HEK293 (cell line): ENCODE data around the gene MAP3K9.

Experiments used
- GFI1B ChIP-seq: fragments of 450-650 bp; formaldehyde crosslinking; IDR thresholded peaks from 2 replicates; pipeline ENCODE4 v1.5.1; 2016; ENCODE audit warnings: missing biosample characterization, missing genetic modification characterization
- HOXA7 ChIP-seq: sonication (generic); formaldehyde crosslinking; IDR thresholded peaks from 2 replicates; pipeline ENCODE4 v1.8.1; 2022; ENCODE audit warnings: missing genetic modification reagents, borderline replicate concordance
- SETDB1 ChIP-seq: IDR thresholded peaks from one replicate; pipeline ENCODE4 v1.6.1; 2017; ENCODE audit warnings: mild to moderate bottlenecking, low read length, moderate library complexity, mixed read lengths; ENCODE audit not compliant: insufficient read length
- WT1 ChIP-seq: fragments of 450-650 bp; formaldehyde crosslinking; IDR thresholded peaks from 2 replicates; pipeline ENCODE4 v1.5.1; 2016; ENCODE audit warnings: missing biosample characterization, missing genetic modification characterization
- YY2 ChIP-seq: fragments of 450-650 bp; formaldehyde crosslinking; IDR thresholded peaks from 2 replicates; pipeline ENCODE4 v1.5.1; 2016; ENCODE audit warnings: missing biosample characterization, missing genetic modification characterization
- ZBTB17 ChIP-seq: fragments of 450-650 bp; formaldehyde crosslinking; IDR thresholded peaks from 2 replicates; pipeline ENCODE4 v1.5.1; 2016; ENCODE audit warnings: missing biosample characterization, missing genetic modification characterization
- ZIC2 ChIP-seq: fragments of 450-650 bp; formaldehyde crosslinking; IDR thresholded peaks from 2 replicates; pipeline ENCODE4 v1.5.1; 2016; ENCODE audit warnings: missing biosample characterization, missing genetic modification characterization
- ZNF121 ChIP-seq: fragments of 450-650 bp; formaldehyde crosslinking; IDR thresholded peaks from 2 replicates; pipeline ENCODE4 v1.5.1; 2016; ENCODE audit warnings: missing biosample characterization, missing genetic modification characterization
- ZNF132 ChIP-seq: fragments of 450-650 bp; formaldehyde crosslinking; IDR thresholded peaks from 2 replicates; pipeline ENCODE4 v1.5.1; 2017; ENCODE audit warnings: missing biosample characterization, missing genetic modification characterization, borderline replicate concordance
- ZNF138 ChIP-seq: fragments of 450-650 bp; formaldehyde crosslinking; IDR thresholded peaks from 2 replicates; pipeline ENCODE4 v1.5.1; 2016; ENCODE audit warnings: missing biosample characterization, missing genetic modification characterization, borderline replicate concordance
- ZNF140 ChIP-seq: fragments of 450-650 bp; formaldehyde crosslinking; IDR thresholded peaks from 2 replicates; pipeline ENCODE4 v1.5.1; 2016; ENCODE audit warnings: missing biosample characterization, missing genetic modification characterization
- ZNF19 ChIP-seq: fragments of 450-650 bp; formaldehyde crosslinking; IDR thresholded peaks from 2 replicates; pipeline ENCODE4; 2016; ENCODE audit warnings: missing biosample characterization, missing genetic modification characterization, low read depth
- ZNF2 ChIP-seq: fragments of 450-650 bp; formaldehyde crosslinking; IDR thresholded peaks from 2 replicates; pipeline ENCODE4 v1.5.1; 2016; ENCODE audit warnings: missing biosample characterization, missing genetic modification characterization
- ZNF202 ChIP-seq: fragments of 450-650 bp; formaldehyde crosslinking; IDR thresholded peaks from 2 replicates; pipeline ENCODE4 v1.5.1; 2016; ENCODE audit warnings: missing biosample characterization, missing genetic modification characterization, borderline replicate concordance
- ZNF221 ChIP-seq: fragments of 450-650 bp; formaldehyde crosslinking; IDR thresholded peaks from 2 replicates; pipeline ENCODE4 v1.5.1; 2017; ENCODE audit warnings: missing biosample characterization, missing genetic modification characterization, borderline replicate concordance
- ZNF274 ChIP-seq, 2 experiments: fragments of 200-500 bp in 1 of 2; fragments of 450-650 bp in 1 of 2; sonication (Bioruptor generic) in 1 of 2; formaldehyde crosslinking in 1 of 2; IDR thresholded peaks; 2 replicates each; pipeline versions ENCODE4 v1.5.1 to v1.6.1; 2014 to 2016; ENCODE audit warnings: borderline replicate concordance in 1 of 2, inconsistent platforms in 1 of 2, low read length in 1 of 2, missing biosample characterization in 1 of 2, missing genetic modification characterization in 1 of 2
- ZNF341 ChIP-seq: fragments of 450-650 bp; formaldehyde crosslinking; IDR thresholded peaks from 2 replicates; pipeline ENCODE4; 2016; ENCODE audit warnings: low read depth, missing biosample characterization, missing genetic modification characterization
- ZNF404 ChIP-seq: fragments of 450-650 bp; formaldehyde crosslinking; IDR thresholded peaks from 2 replicates; pipeline ENCODE4 v1.5.1; 2017; ENCODE audit warnings: missing biosample characterization, missing genetic modification characterization
- ZNF423 ChIP-seq: fragments of 450-650 bp; formaldehyde crosslinking; IDR thresholded peaks from 2 replicates; pipeline ENCODE4 v1.5.1; 2016; ENCODE audit warnings: missing biosample characterization, missing genetic modification characterization
- ZNF426 ChIP-seq: fragments of 450-650 bp; formaldehyde crosslinking; IDR thresholded peaks from 2 replicates; pipeline ENCODE4 v1.5.1; 2017; ENCODE audit warnings: missing biosample characterization, missing genetic modification characterization, mild to moderate bottlenecking, inconsistent platforms, moderate library complexity
- ZNF433 ChIP-seq: fragments of 450-650 bp; formaldehyde crosslinking; IDR thresholded peaks from 2 replicates; pipeline ENCODE4 v1.5.1; 2016; ENCODE audit warnings: missing biosample characterization, missing genetic modification characterization, low read depth
- ZNF514 ChIP-seq: fragments of 450-650 bp; formaldehyde crosslinking; IDR thresholded peaks from 2 replicates; pipeline ENCODE4 v1.5.1; 2016; ENCODE audit warnings: missing biosample characterization, missing genetic modification characterization
- ZNF558 ChIP-seq: fragments of 450-650 bp; formaldehyde crosslinking; IDR thresholded peaks from 2 replicates; pipeline ENCODE4 v1.5.1; 2016; ENCODE audit warnings: missing biosample characterization, missing genetic modification characterization
- ZNF768 ChIP-seq: fragments of 450-650 bp; formaldehyde crosslinking; IDR thresholded peaks from 2 replicates; pipeline ENCODE4 v1.5.1; 2018; ENCODE audit warnings: missing biosample characterization, mild to moderate bottlenecking, missing genetic modification characterization
- ZNF777 ChIP-seq: fragments of 450-650 bp; formaldehyde crosslinking; IDR thresholded peaks from 2 replicates; pipeline ENCODE4 v1.5.1; 2017; ENCODE audit warnings: missing biosample characterization, missing genetic modification characterization, borderline replicate concordance
- ZNF785 ChIP-seq: fragments of 450-650 bp; formaldehyde crosslinking; IDR thresholded peaks from 2 replicates; pipeline ENCODE4 v1.5.1; 2016; ENCODE audit warnings: missing biosample characterization, missing genetic modification characterization
- ZNF837 ChIP-seq: fragments of 450-650 bp; formaldehyde crosslinking; IDR thresholded peaks from 2 replicates; pipeline ENCODE4 v1.5.1; 2016; ENCODE audit warnings: missing biosample characterization, missing genetic modification characterization
- TF ChIP-seq, protein P1 (sequence below): fragments of 450-650 bp; formaldehyde crosslinking; IDR thresholded peaks from 2 replicates; pipeline ENCODE4 v1.5.1; 2016; ENCODE audit warnings: missing biosample characterization, missing genetic modification characterization
- TF ChIP-seq, protein P2 (sequence below): fragments of 450-650 bp; formaldehyde crosslinking; conservative IDR thresholded peaks from 2 replicates; pipeline ENCODE4 v1.5.1; 2016; ENCODE audit warnings: low read depth, missing biosample characterization, missing genetic modification characterization
- TF ChIP-seq, protein P3 (sequence below): fragments of 450-650 bp; formaldehyde crosslinking; IDR thresholded peaks from 2 replicates; pipeline ENCODE4 v1.5.1; 2016; ENCODE audit warnings: missing biosample characterization, missing genetic modification characterization, borderline replicate concordance

Gene MAP3K9

DNA sequence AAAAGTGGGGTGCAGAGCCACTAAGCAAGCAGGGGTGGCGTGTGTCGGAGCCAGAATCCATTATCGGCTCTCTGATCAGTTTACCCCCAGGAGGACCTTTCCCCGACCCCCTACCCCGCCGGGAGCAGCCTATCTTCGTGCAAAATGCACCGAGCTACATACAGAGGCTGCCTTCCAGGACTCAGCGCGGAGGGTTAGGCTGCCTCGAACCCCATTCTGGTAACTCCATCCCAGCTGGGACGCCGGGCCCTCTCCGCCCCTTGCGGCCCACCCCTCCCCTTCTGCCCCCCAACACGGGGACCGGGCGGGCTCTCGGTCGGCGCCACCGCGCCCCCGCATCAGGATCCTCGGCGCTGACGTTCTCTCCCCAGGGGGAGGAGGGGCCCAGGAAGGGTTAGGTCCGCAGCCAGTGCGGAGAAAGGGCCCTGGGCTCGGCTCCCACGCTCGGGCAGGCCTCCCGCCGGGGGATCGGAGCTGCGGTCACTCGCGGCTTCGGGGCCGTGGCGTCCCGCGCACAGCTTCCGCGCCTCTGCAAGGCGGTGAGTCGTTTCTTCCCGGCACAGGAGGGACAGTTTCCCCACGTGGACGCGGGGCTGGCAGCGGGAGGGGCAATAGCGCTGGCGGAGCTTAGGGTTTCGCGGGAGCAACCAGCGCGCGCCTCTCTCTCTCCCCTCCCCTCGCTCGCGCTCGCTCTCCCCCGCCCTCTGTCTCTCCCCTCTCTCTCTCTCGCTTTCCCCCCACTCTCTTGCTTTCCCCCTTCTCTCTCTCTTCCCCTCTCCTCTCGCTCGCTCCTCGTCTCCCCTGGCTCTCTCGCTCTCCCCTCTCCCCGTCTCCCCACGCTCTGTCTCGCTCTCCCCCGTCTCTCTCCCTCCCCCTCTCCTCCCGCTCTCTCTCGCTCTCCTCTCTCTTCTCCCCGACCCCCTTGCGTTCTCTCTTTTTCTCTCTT, 12.5 kb upstream of the MAP3K9 start (continued):
- TF ChIP-seq ZNF558 (tag by site-specific recombination) (no peak), ZNF132 (no peak), ZIC2 (no peak), ZNF19 (tag by site-specific recombination) (no peak), ZNF837 (tag by site-specific recombination) (no peak), ZNF202 (tag by site-specific recombination) (peak; percentile 95), HOXA7 (no peak), GFI1B (tag by site-specific recombination) (no peak), ZNF2 (tag by site-specific recombination) (peak; percentile 40; the same call in 1 of the 2 replicates), ZNF138 (no peak), ZNF433 (no peak), ZNF404 (no peak), WT1 (tag by site-specific recombination) (peak; percentile 58; the same call in 1 of the 2 replicates), ZNF221 (tag by site-specific recombination) (no peak), ZNF514 (tag by site-specific recombination) (no peak), ZNF426 (no peak), SETDB1 (no peak), ZNF768 (tag by site-specific recombination) (no peak), ZNF777 (no peak), YY2 (no peak), ZBTB17 (tag by site-specific recombination) (peak; percentile 25), ZNF274 (IDR thresholded peaks at IDR 0.05; ENCODE audit: low read length) (no peak), ZNF274 (tag by site-specific recombination; IDR thresholded peaks at IDR 0.05; ENCODE audit: borderline replicate concordance) (no peak), ZNF785 (tag by site-specific recombination) (no peak), ZNF140 (no peak), ZNF423 (tag by site-specific recombination) (no peak), ZNF341 (tag by site-specific recombination) (peak; percentile 93), ZNF121 (tag by site-specific recombination) (no peak)
- TF ChIP-seq, protein P1, sequence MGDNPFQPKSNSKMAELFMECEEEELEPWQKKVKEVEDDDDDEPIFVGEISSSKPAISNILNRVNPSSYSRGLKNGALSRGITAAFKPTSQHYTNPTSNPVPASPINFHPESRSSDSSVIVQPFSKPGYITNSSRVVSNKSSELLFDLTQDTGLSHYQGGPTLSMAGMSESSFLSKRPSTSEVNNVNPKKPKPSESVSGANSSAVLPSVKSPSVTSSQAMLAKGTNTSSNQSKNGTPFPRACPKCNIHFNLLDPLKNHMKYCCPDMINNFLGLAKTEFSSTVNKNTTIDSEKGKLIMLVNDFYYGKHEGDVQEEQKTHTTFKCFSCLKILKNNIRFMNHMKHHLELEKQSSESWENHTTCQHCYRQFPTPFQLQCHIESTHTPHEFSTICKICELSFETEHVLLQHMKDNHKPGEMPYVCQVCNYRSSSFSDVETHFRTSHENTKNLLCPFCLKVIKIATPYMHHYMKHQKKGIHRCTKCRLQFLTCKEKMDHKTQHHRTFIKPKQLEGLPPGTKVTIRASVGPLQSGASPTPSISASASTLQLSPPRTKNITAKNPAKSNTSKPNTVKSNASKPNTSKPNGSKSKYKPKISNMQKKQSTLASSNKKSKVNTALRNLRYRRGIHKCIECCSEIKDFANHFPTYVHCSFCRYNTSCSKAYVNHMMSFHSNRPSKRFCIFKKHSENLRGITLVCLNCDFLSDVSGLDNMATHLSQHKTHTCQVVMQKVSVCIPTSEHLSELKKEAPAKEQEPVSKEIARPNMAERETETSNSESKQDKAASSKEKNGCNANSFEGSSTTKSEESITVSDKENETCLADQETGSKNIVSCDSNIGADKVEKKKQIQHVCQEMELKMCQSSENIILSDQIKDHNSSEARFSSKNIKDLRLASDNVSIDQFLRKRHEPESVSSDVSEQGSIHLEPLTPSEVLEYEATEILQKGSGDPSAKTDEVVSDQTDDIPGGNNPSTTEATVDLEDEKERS (tag by site-specific recombination) = no peak
- TF ChIP-seq, protein P2, sequence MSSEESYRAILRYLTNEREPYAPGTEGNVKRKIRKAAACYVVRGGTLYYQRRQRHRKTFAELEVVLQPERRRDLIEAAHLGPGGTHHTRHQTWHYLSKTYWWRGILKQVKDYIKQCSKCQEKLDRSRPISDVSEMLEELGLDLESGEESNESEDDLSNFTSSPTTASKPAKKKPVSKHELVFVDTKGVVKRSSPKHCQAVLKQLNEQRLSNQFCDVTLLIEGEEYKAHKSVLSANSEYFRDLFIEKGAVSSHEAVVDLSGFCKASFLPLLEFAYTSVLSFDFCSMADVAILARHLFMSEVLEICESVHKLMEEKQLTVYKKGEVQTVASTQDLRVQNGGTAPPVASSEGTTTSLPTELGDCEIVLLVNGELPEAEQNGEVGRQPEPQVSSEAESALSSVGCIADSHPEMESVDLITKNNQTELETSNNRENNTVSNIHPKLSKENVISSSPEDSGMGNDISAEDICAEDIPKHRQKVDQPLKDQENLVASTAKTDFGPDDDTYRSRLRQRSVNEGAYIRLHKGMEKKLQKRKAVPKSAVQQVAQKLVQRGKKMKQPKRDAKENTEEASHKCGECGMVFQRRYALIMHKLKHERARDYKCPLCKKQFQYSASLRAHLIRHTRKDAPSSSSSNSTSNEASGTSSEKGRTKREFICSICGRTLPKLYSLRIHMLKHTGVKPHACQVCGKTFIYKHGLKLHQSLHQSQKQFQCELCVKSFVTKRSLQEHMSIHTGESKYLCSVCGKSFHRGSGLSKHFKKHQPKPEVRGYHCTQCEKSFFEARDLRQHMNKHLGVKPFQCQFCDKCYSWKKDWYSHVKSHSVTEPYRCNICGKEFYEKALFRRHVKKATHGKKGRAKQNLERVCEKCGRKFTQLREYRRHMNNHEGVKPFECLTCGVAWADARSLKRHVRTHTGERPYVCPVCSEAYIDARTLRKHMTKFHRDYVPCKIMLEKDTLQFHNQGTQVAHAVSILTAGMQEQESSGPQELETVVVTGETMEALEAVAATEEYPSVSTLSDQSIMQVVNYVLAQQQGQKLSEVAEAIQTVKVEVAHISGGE (tag by site-specific recombination) = no peak
- TF ChIP-seq, protein P3, sequence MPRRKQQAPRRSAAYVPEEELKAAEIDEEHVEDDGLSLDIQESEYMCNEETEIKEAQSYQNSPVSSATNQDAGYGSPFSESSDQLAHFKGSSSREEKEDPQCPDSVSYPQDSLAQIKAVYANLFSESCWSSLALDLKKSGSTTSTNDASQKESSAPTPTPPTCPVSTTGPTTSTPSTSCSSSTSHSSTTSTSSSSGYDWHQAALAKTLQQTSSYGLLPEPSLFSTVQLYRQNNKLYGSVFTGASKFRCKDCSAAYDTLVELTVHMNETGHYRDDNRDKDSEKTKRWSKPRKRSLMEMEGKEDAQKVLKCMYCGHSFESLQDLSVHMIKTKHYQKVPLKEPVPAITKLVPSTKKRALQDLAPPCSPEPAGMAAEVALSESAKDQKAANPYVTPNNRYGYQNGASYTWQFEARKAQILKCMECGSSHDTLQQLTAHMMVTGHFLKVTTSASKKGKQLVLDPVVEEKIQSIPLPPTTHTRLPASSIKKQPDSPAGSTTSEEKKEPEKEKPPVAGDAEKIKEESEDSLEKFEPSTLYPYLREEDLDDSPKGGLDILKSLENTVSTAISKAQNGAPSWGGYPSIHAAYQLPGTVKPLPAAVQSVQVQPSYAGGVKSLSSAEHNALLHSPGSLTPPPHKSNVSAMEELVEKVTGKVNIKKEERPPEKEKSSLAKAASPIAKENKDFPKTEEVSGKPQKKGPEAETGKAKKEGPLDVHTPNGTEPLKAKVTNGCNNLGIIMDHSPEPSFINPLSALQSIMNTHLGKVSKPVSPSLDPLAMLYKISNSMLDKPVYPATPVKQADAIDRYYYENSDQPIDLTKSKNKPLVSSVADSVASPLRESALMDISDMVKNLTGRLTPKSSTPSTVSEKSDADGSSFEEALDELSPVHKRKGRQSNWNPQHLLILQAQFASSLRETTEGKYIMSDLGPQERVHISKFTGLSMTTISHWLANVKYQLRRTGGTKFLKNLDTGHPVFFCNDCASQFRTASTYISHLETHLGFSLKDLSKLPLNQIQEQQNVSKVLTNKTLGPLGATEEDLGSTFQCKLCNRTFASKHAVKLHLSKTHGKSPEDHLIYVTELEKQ (tag by site-specific recombination) = no peak; the same call in 1 of the 2 replicates
